ENCODE results near the gene ELOVL3. TPM values are rescaled to one million over a fixed set of nuclear protein-coding genes. Genes with fewer than 3 reads are reported as not detected.
A peak's percentile ranks its signal among the peaks of the same experiment; 100 is the strongest.

The ELOVL3 gene
- total and polyA plus RNA-seq, 2 of the 13 experiments (the other 11 are each of a cell fraction or from before 2014, with no cell fraction given): 0.58 to 0.69 TPM

GRCh38 chr10:102227050-102227449 is 951 bp downstream of the ELOVL3 start:
- WGBS (ENCODE audit: low lambda C conversion rate): 22% methylated on average over 7 of the region's 8 CpGs
- ChIA-PET POLR2A (interaction anchor here (1.7 to 1.9 kb wide), 2 partner anchors 18 to 58 kb away, joined by 4 to 7 read pairs; partner anchors contain the start of gene GBF1), CTCF (ENCODE audit: low intra/inter-chr PET ratio, low total read pairs) (no interaction called here)
- H3K9me3 ChIP-seq (ENCODE audit: low read length): no peaks in the 10 kb centered on the region
- H3K4me3 ChIP-seq (replicated peaks in 1 of 3; ENCODE audit: insufficient read depth in 1 of 3, low read depth in 2 of 3, low read length in 3 of 3): no peak overlapping the region
- intact Hi-C loops (cut with micrococcal nuclease; ENCODE audit: unreplicated experiment): loop anchor here (2.0 kb wide), 1 partner anchor 58 kb away; no protein-coding TSS in a partner anchor
- no peak for FAIRE-seq
- H3K36me3 ChIP-seq (replicated peaks in 1 of 2; ENCODE audit: control insufficient read depth in 1 of 2, insufficient read depth in 2 of 2, low read length in 2 of 2): no peaks in the 10 kb centered on the region
- in situ Hi-C loops (cut with HindIII; ENCODE audit: extremely low pct_ligation_motif_present, low pct_unique_long_range_greater_than_20kb): loop anchor here (5.0 kb wide), 1 partner anchor 125 kb away; no protein-coding TSS in a partner anchor
- H3K79me2 ChIP-seq (ENCODE audit: insufficient read depth, low read length): no peaks in the 10 kb centered on the region
- H3K4me2 ChIP-seq (ENCODE audit: low read depth, low read length): peak overlapping the region; percentile 98; the same call in 1 of the 2 replicates
- no peak overlapping the region for H2AFZ ChIP-seq (ENCODE audit: low read length)
- no peak overlapping the region for H3K27ac ChIP-seq (ENCODE audit: extremely low read length, insufficient read depth, low read length)
- BruUV-seq (replicated peaks): no TSS peak
- peaks cover 0 to 35% of the 10 kb centered on the region in 2 experiments; a peak in 4 of 5 replicates for H3K27me3 ChIP-seq (ENCODE audit: control insufficient read depth in 1 of 2, insufficient read depth in 2 of 2, low read length in 2 of 2)
- peak; percentile 53 for DNase-seq (ENCODE audit: low spot score)
- H4K20me1 ChIP-seq (ENCODE audit: insufficient read depth, low read length): no peaks in the 10 kb centered on the region
- H3K9ac ChIP-seq (ENCODE audit: insufficient read depth, low read depth, low read length): no peak overlapping the region
- no peak for ATAC-seq
- H3K4me1 ChIP-seq (ENCODE audit: insufficient read depth, low read length): peaks cover 37% of the 10 kb centered on the region
- no peak for TF ChIP-seq KIAA2018 (CRISPR knock-in tag; IDR thresholded peaks at IDR 0.05; ENCODE audit: borderline replicate concordance)
- TF ChIP-seq ZFYVE20 (CRISPR knock-in tag; IDR thresholded peaks at IDR 0.05; ENCODE audit: borderline replicate concordance, low read depth): no peak
- peak; percentile 90 for TF ChIP-seq CEBPB (IDR thresholded peaks at IDR 0.05; ENCODE audit: borderline replicate concordance, low read depth, low read length)
- no peak for TF ChIP-seq PHF8 (CRISPR knock-in tag; IDR thresholded peaks at IDR 0.05)
- TF ChIP-seq ZNF251 (CRISPR knock-in tag; IDR thresholded peaks at IDR 0.05): no peak
- TF ChIP-seq ZNF230 (CRISPR knock-in tag; IDR thresholded peaks at IDR 0.05): no peak
- no peak for TF ChIP-seq ZMAT5 (CRISPR knock-in tag; IDR thresholded peaks at IDR 0.05; ENCODE audit: borderline replicate concordance, low read depth)
- peak; percentile 44; the same call in 1 of the 2 replicates for TF ChIP-seq CEBPG (CRISPR knock-in tag; IDR thresholded peaks at IDR 0.05)
- TF ChIP-seq TRAFD1 (CRISPR knock-in tag; IDR thresholded peaks at IDR 0.05; ENCODE audit: borderline replicate concordance): no peak
- no peak for TF ChIP-seq RCOR2 (CRISPR knock-in tag; IDR thresholded peaks at IDR 0.05)
- no peak for TF ChIP-seq SMAD9 (CRISPR knock-in tag; IDR thresholded peaks at IDR 0.05)
- no peak for TF ChIP-seq ZXDC (CRISPR knock-in tag; IDR thresholded peaks at IDR 0.05)

Measured in HepG2 (cell line).